ENCODE data around the gene CWF19L1. TPM values are rescaled to one million over a fixed set of nuclear protein-coding genes. Genes with fewer than 3 reads are reported as not detected.

Gene CWF19L1
- total RNA-seq, 1 experiment from 2014 or later: 28.1 TPM

DNA sequence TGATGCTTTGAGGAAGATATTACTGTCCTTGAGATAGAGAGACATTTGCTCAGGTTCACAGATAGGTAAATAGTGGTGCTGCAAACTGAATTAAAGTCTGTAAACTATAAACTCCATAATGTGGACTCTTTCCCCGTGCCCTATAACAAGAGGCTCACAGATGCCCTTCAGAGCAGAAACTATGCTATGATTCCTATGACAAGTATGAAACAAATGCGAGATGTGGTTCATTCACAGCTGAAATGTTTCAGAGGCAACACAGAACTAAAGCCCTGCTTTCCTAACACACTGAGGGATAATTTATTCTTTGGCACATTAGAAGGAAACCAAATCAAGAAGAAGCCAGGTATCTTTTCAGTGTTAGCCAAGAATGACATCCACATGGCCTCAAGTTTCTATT is 51.4 kb downstream of the CWF19L1 start:
- Mint-ChIP-seq H3K36me3 (peaks cover 29% of the 10 kb centered on the region), H3K4me3 (no peak overlapping the region), H3K9me3 (no peaks in the 10 kb centered on the region), H3K27ac (no peak overlapping the region), H3K4me1 (no peaks in the 10 kb centered on the region), H3K27me3 (ENCODE audit: low read depth) (no peaks in the 10 kb centered on the region)
- POLR2A ChIA-PET: no interaction called here
- DNase-seq (ENCODE audit: low spot score) (no peak), ATAC-seq (no peak)
- CTCF ChIA-PET: no interaction called here
- TF ChIP-seq EMX1 (CRISPR knock-in tag; IDR thresholded peaks at IDR 0.05) (no peak), OVOL2 (CRISPR knock-in tag; IDR thresholded peaks at IDR 0.05; ENCODE audit: borderline replicate concordance) (no peak), KAT7 (CRISPR knock-in tag; IDR thresholded peaks at IDR 0.05; ENCODE audit: borderline replicate concordance) (no peak), HMGA2 (CRISPR knock-in tag; IDR thresholded peaks at IDR 0.05) (no peak), PRDM15 (CRISPR knock-in tag; IDR thresholded peaks at IDR 0.05) (no peak), JAZF1 (CRISPR knock-in tag; IDR thresholded peaks at IDR 0.05) (no peak), ZBTB43 (CRISPR knock-in tag; IDR thresholded peaks at IDR 0.05) (no peak), IRF2 (CRISPR knock-in tag; IDR thresholded peaks at IDR 0.05; ENCODE audit: borderline replicate concordance, low read depth) (no peak)
- TF ChIP-seq, protein P1, sequence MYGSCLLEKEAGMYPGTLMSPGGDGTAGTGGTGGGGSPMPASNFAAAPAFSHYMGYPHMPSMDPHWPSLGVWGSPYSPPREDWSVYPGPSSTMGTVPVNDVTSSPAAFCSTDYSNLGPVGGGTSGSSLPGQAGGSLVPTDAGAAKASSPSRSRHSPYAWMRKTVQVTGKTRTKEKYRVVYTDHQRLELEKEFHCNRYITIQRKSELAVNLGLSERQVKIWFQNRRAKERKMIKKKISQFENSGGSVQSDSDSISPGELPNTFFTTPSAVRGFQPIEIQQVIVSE (CRISPR knock-in tag; IDR thresholded peaks at IDR 0.05; ENCODE audit: borderline replicate concordance): no peak
- TF ChIP-seq, protein P2, sequence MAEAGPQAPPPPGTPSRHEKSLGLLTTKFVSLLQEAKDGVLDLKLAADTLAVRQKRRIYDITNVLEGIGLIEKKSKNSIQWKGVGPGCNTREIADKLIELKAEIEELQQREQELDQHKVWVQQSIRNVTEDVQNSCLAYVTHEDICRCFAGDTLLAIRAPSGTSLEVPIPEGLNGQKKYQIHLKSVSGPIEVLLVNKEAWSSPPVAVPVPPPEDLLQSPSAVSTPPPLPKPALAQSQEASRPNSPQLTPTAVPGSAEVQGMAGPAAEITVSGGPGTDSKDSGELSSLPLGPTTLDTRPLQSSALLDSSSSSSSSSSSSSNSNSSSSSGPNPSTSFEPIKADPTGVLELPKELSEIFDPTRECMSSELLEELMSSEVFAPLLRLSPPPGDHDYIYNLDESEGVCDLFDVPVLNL (CRISPR knock-in tag; IDR thresholded peaks at IDR 0.05; ENCODE audit: borderline replicate concordance, low read depth): no peak

GRCh38 chr10:100209303-100209702 is 58.1 kb downstream of the CWF19L1 start:
- ChIA-PET CTCF (no interaction called here), POLR2A (no interaction called here)
- ATAC-seq: no peak
- Mint-ChIP-seq H3K36me3 (peaks cover 21% of the 10 kb centered on the region), H3K9me3 (no peaks in the 10 kb centered on the region), H3K4me1 (no peaks in the 10 kb centered on the region), H3K27ac (peak overlapping the region; percentile 84), H3K27me3 (ENCODE audit: low read depth) (no peaks in the 10 kb centered on the region), H3K4me3 (no peak overlapping the region)
- DNase-seq (ENCODE audit: low spot score): no peak
- TF ChIP-seq, protein P3, sequence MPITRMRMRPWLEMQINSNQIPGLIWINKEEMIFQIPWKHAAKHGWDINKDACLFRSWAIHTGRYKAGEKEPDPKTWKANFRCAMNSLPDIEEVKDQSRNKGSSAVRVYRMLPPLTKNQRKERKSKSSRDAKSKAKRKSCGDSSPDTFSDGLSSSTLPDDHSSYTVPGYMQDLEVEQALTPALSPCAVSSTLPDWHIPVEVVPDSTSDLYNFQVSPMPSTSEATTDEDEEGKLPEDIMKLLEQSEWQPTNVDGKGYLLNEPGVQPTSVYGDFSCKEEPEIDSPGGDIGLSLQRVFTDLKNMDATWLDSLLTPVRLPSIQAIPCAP (CRISPR knock-in tag; IDR thresholded peaks at IDR 0.05): no peak
- no peak for TF ChIP-seq SMAD3 (CRISPR knock-in tag; IDR thresholded peaks at IDR 0.05; ENCODE audit: borderline replicate concordance)
- no peak for TF ChIP-seq ZNF396 (CRISPR knock-in tag; IDR thresholded peaks at IDR 0.05; ENCODE audit: borderline replicate concordance)
- TF ChIP-seq GRHL2 (CRISPR knock-in tag; IDR thresholded peaks at IDR 0.05; ENCODE audit: insufficient replicate concordance, severe bottlenecking): no peak
- no peak for TF ChIP-seq NFYB (CRISPR knock-in tag; conservative IDR thresholded peaks at IDR 0.05; ENCODE audit: low read depth)
- TF ChIP-seq GTF2I (CRISPR knock-in tag; conservative IDR thresholded peaks at IDR 0.05): no peak
- TF ChIP-seq ZNF671 (CRISPR knock-in tag; IDR thresholded peaks at IDR 0.05): no peak
- TF ChIP-seq NR3C1 (CRISPR knock-in tag; conservative IDR thresholded peaks at IDR 0.05; ENCODE audit: low read depth): no peak
- no peak for TF ChIP-seq SOX15 (CRISPR knock-in tag; IDR thresholded peaks at IDR 0.05)
- TF ChIP-seq MYBL2 (CRISPR knock-in tag; IDR thresholded peaks at IDR 0.05): no peak
- no peak for TF ChIP-seq ELF4 (CRISPR knock-in tag; IDR thresholded peaks at IDR 0.05; ENCODE audit: low read depth)
- no peak for TF ChIP-seq MXD4 (CRISPR knock-in tag; IDR thresholded peaks at IDR 0.05; ENCODE audit: borderline replicate concordance)
- TF ChIP-seq ZNF425 (CRISPR knock-in tag; conservative IDR thresholded peaks at IDR 0.05): no peak
- no peak for TF ChIP-seq FOXJ3 (CRISPR knock-in tag; IDR thresholded peaks at IDR 0.05; ENCODE audit: borderline replicate concordance)
- TF ChIP-seq TEAD4 (CRISPR knock-in tag; IDR thresholded peaks at IDR 0.05): no peak
- no peak for TF ChIP-seq SMAD4 (CRISPR knock-in tag; IDR thresholded peaks at IDR 0.05)
- TF ChIP-seq ZNF317 (CRISPR knock-in tag; IDR thresholded peaks at IDR 0.05; ENCODE audit: borderline replicate concordance, low read depth): no peak
- no peak for TF ChIP-seq JUN (CRISPR knock-in tag; IDR thresholded peaks at IDR 0.05)
- no peak for TF ChIP-seq ZNF263 (CRISPR knock-in tag; IDR thresholded peaks at IDR 0.05; ENCODE audit: low read depth)
